Upper lobe of left lung (tissue), 6 donors: ENCODE results near the gene MAPK12. TPM values are rescaled to one million over a fixed set of nuclear protein-coding genes. Genes with fewer than 3 reads are reported as not detected.

Experiments used
- ATAC-seq, 2 donors: fragments of 200-7000 bp; cut with Tn5 transposase; one replicate each; pipeline ENCODE4 v1.9.1; 2022; ENCODE audit warnings: mild to moderate bottlenecking in 2 of 2, moderate library complexity in 2 of 2; ENCODE audit not compliant: low FRiP score in 2 of 2
- DNase-seq, 2 donors: peaks; one replicate each; pipeline ENCODE4 v3.0.0-alpha.2; 2019 to 2020
- H3K27ac ChIP-seq, 4 donors: fragments of 200-600 bp; sonication (generic); one replicate each; pipeline ENCODE4 v1.5.1; 2016 to 2019
- H3K27me3 ChIP-seq, 4 donors: fragments of 200-600 bp; sonication (generic); one replicate each; pipeline ENCODE4 v1.5.1; 2017 to 2019
- H3K36me3 ChIP-seq, 4 donors: fragments of 200-600 bp; sonication (generic); one replicate each; pipeline ENCODE4 v1.5.1; 2016 to 2019
- H3K4me1 ChIP-seq, 4 donors: fragments of 200-600 bp; sonication (generic); one replicate each; pipeline ENCODE4 v1.5.1; 2018 to 2019
- H3K4me3 ChIP-seq, 4 donors: fragments of 200-600 bp; sonication (generic); one replicate each; pipeline ENCODE4 v1.5.1; 2017 to 2019; ENCODE audit warnings: mild to moderate bottlenecking in 2 of 4, moderate library complexity in 1 of 4
- H3K9me3 ChIP-seq, 4 donors: fragments of 200-600 bp; sonication (generic); one replicate each; pipeline ENCODE4 v1.5.1; 2018 to 2019
- CTCF ChIP-seq, 6 experiments: fragments of 450-650 bp in 4 of 6; fragments of 200-600 bp in 2 of 6; sonication (generic) in 2 of 6; IDR thresholded peaks; one replicate each; pipeline ENCODE4 v1.5.1; 2016 to 2019; ENCODE audit warnings: antibody characterized with exemption in 6 of 6
- EP300 ChIP-seq, 4 donors: sonication (generic); formaldehyde crosslinking; IDR thresholded peaks; one replicate each; pipeline ENCODE4 v1.5.1; 2017; ENCODE audit warnings: antibody characterized with exemption in 4 of 4, control low read depth in 2 of 4
- POLR2A ChIP-seq, 4 donors: fragments of 450-650 bp; IDR thresholded peaks; one replicate each; pipeline ENCODE4 v1.5.1; 2016 to 2017; ENCODE audit warnings: antibody characterized with exemption in 4 of 4, mild to moderate bottlenecking in 2 of 4
- POLR2AphosphoS5 ChIP-seq, 2 donors: sonication (generic); formaldehyde crosslinking; IDR thresholded peaks; one replicate each; pipeline ENCODE4 v1.5.1; 2017; ENCODE audit warnings: antibody characterized with exemption in 2 of 2
- WGBS, 2 donors: methylation state at CpG; one replicate each; pipeline ENCODE4 v1.1.5; 2017 to 2018; 5-methylcytosine and 5-hydroxymethylcytosine counted together
- total RNA-seq, 6 donors: library from RNA; depleted of rRNA in 4 of 6; stranded (reverse); fragments of >200 nt in 4 of 6; gene quantifications; one replicate each; pipeline versions ENCODE4 v1.1.0 to v1.2.1, GENCODE V29; 2016 to 2021
- donor health status: DM: no; HTN: no; CAD: no; lungs with moderate emphysema.
- donor health status: DM: no; HTN: yes; CAD: no; lungs with severe emphysema.

The MAPK12 gene
- total RNA-seq, 6 donors from 2014 or later: 3.1 to 19.2 (median 10.1) TPM

GRCh38 chr22:50280022-50280707 is 18.7 kb upstream of the MAPK12 start:
- TF ChIP-seq POLR2A (IDR thresholded peaks at IDR 0.05) (no peak), EP300 (IDR thresholded peaks at IDR 0.05) (no peak)
- peaks cover 2 to 48% (median 20%) of the 10 kb centered on the region in 4 donors for H3K4me1 ChIP-seq
- WGBS, 2 donors: 92 to 95% methylated on average over 11 to 31 of the region's 38 CpGs
- H3K27ac ChIP-seq: peak overlapping the region in 2 of 4 donors; percentile 0 to 20
- H3K9me3 ChIP-seq: no peaks in the 10 kb centered on the region
- peak in 1 of 2 donors; percentile 49 for DNase-seq
- H3K27me3 ChIP-seq: no peaks in the 10 kb centered on the region
- ATAC-seq: no peak
- H3K4me3 ChIP-seq: no peak overlapping the region
- peaks cover 28 to 100% (median 94%) of the 10 kb centered on the region in 4 donors for H3K36me3 ChIP-seq

- ATAC-seq (no peak), DNase-seq (no peak)
- Histone ChIP-seq H3K27ac (no peak overlapping the region), H3K36me3 (peaks cover 28 to 94% (median 91%) of the 10 kb centered on the region in 4 donors), H3K9me3 (no peaks in the 10 kb centered on the region), H3K4me3 (no peak overlapping the region), H3K4me1 (peaks cover 2 to 51% (median 21%) of the 10 kb centered on the region in 4 donors), H3K27me3 (no peaks in the 10 kb centered on the region)
- no peak for TF ChIP-seq POLR2AphosphoS5 (IDR thresholded peaks at IDR 0.05)
- 92 to 94% methylated on average over 15 to 30 of the region's 30 CpGs for WGBS, 2 donors
These were observed 17.6 kb upstream of the MAPK12 start for GRCh38 chr22:50278956-50279619.

- DNase-seq (no peak), ATAC-seq (no peak)
- no peak overlapping the region for H3K4me3 ChIP-seq
- H3K27ac ChIP-seq: no peak overlapping the region
- no peaks in the 10 kb centered on the region for H3K9me3 ChIP-seq
- TF ChIP-seq CTCF (IDR thresholded peaks at IDR 0.05) (no peak), POLR2A (IDR thresholded peaks at IDR 0.05) (no peak), POLR2AphosphoS5 (IDR thresholded peaks at IDR 0.05) (no peak), EP300 (IDR thresholded peaks at IDR 0.05) (no peak)
- H3K4me1 ChIP-seq: peaks cover 2 to 48% (median 21%) of the 10 kb centered on the region in 4 donors
- peaks cover 28 to 90% (median 85%) of the 10 kb centered on the region in 4 donors for H3K36me3 ChIP-seq
- H3K27me3 ChIP-seq: no peaks in the 10 kb centered on the region
- 93 to 94% methylated on average over 4 to 10 of the region's 21 CpGs for WGBS, 2 donors
These were observed 17.0 kb upstream of the MAPK12 start for GRCh38 chr22:50278461-50278860.

- Histone ChIP-seq H3K4me3 (no peak overlapping the region), H3K27ac (no peak overlapping the region), H3K4me1 (peaks cover 2 to 41% (median 16%) of the 10 kb centered on the region in 4 donors), H3K9me3 (no peaks in the 10 kb centered on the region), H3K36me3 (peaks cover 28 to 83% (median 78%) of the 10 kb centered on the region in 4 donors), H3K27me3 (no peaks in the 10 kb centered on the region)
- 76 to 90% methylated on average over 25 of the region's 25 CpGs for WGBS, 2 donors
- no peak for DNase-seq
- no peak for ATAC-seq
- TF ChIP-seq POLR2AphosphoS5 (IDR thresholded peaks at IDR 0.05) (no peak), POLR2A (IDR thresholded peaks at IDR 0.05) (no peak), CTCF (IDR thresholded peaks at IDR 0.05) (no peak), EP300 (IDR thresholded peaks at IDR 0.05) (no peak)
These were observed 16.3 kb upstream of the MAPK12 start for GRCh38 chr22:50277761-50278160.

GRCh38 chr22:50276143-50276542 is 14.7 kb upstream of the MAPK12 start:
- no peaks in the 10 kb centered on the region for H3K9me3 ChIP-seq
- DNase-seq: peak; percentile 82 to 94
- WGBS, 2 donors: 39 to 72% methylated on average over 24 to 25 of the region's 25 CpGs
- peaks cover 14 to 41% (median 17%) of the 10 kb centered on the region in 4 donors for H3K4me1 ChIP-seq
- TF ChIP-seq POLR2AphosphoS5 (IDR thresholded peaks at IDR 0.05) (no peak), EP300 (IDR thresholded peaks at IDR 0.05) (no peak), POLR2A (IDR thresholded peaks at IDR 0.05) (no peak), CTCF (IDR thresholded peaks at IDR 0.05) (peak; percentile 28 to 93 (median 51))
- peaks cover 25 to 66% (median 62%) of the 10 kb centered on the region in 4 donors for H3K36me3 ChIP-seq
- H3K27ac ChIP-seq: peak overlapping the region in 2 of 4 donors; percentile 55 to 57
- ATAC-seq: peak; percentile 76 to 86
- H3K4me3 ChIP-seq: no peak overlapping the region
- H3K27me3 ChIP-seq: peaks cover 0 to 5% (median 2%) of the 10 kb centered on the region in 4 donors
